ENCODE measurements around the gene TMIE.

Gene TMIE, protein sequence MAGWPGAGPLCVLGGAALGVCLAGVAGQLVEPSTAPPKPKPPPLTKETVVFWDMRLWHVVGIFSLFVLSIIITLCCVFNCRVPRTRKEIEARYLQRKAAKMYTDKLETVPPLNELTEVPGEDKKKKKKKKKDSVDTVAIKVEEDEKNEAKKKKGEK

DNA sequence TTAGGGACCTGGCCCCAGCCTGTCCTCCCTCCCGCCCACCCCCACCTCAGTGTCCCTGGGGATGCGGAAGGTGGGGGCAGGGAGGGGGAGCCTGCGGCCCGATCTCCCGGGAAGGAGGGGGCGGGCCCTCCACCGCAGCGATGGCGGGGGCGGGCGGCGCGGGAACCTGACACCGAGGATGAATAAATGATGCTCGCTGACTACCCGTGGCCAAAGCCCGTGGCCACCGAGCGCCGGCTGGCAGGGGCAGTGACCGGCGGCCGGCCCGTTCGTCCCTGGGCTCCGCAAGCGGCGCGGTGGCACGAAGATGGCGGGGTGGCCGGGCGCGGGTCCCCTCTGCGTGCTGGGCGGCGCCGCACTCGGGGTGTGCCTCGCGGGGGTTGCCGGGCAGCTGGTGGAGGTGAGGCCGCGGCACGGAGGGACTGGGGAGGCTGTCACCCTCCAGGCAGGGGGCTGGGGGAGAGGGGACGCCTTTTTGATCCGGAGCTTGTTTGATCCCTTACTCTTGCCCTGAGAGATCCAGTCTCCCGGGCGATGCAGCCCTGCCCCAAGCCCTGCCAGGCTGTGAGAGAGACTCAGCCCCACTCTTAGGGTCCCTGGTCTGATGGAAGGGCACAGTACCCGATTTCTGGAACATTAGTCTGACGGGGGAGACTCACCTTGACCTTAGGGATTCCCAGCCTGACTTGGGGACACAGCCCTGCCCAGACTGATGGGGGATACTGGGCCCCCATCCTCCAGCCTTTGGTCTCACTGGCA is at the start of gene TMIE:
TSS of gene TMIE (plus strand) at position 212 of the 759 bp plus-strand sequence. CDS start at position 308, 96 bp downstream.
- no peak for DNase-seq

DNA sequence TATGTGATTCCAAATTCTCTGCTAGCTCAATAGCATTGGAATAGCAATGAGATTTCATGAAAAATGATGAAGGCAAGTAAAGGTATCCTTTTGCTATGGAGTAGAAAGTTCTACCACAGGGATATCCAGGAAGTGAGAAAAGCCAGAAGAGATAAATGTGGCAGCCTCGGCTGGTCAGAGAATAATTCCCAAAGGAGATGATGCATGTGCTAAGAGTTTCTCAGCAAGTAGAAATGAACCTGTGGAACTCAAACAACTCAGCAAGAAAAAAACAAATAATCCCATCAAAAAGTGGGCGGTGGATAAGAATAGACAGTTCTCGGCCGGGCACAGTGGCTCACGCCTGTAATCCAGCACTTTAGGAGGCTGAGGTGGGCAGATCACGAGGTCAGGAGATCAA is 45.9 kb upstream of the TMIE start:
- DNase-seq, result no peak

DNA sequence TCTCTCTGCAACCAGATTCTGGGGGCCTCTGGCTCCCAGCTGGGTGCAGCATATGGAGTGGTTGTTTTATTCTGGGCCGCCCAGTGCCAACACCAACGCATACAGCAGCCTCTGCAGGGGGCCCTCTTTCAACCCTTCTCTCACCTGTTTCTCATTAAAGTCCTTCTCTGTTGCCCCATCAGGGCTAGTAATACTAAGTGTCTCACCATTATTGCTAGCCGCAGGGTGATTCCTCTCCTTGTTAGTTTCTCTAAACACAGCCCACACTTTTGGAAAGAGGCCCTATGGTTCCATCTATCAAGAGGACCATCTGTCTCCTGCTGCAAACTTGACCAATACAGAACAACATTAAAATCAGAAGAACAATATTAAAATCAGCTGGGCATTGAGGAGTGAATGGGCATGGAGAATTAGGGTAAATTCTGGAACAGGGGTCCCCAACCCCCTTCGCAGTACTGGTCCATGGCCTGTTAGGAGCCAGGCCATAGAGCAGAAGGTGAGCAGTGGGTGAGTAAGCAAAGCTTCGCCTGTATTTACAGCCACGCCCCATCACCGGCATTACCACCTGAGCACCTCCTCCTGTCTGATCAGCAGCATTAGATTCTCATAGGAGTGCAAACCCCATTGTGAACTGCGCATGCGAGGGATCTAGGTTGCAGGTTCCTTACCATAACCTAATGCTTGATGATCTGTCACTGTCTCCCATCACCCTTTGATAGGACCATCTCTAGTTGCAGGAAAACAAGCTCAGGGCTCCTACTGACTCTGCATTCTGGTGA is 44.2 kb upstream of the TMIE start:
- no peak for DNase-seq

DNA sequence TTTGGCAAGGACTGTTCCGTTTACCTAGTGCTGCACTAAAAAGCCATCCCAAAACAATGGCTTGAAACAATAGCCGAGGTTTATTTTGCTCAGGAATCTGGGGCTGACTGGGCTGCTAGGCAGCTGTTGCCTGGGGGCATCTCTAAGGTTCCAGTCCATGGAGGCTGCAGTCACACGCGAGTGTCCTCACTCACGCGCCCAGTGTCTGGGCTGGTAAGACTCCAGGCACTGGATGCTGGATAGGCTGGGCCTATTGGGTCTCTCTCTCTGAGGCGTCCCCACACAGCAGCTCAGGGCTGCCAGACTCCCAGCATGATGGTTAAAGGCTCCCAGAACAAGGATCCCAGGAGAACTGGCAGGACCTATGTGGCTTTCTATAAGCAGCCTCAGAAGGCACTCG is 41.9 kb upstream of the TMIE start:
- DNase-seq, result no peak

DNA sequence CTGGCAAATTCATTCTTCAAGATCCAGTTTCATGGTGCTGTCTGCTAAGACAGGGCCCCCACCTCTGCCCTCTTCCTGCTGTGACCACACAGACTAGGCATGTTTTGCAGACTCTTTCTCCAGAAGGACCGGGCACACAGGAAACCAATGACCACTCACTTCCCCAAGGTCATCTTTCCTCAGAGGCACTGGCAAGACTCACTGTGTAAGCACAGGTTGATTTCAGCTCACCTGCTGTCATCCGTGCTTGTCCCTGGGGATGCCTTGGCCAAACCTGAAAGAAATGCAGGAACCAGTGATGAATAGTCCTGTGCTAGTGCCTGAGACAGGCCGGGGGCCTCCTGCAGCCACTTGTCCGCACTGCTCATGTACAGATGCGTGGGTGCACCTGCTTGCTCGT is 41.2 kb upstream of the TMIE start:
- DNase-seq, result no peak

DNA sequence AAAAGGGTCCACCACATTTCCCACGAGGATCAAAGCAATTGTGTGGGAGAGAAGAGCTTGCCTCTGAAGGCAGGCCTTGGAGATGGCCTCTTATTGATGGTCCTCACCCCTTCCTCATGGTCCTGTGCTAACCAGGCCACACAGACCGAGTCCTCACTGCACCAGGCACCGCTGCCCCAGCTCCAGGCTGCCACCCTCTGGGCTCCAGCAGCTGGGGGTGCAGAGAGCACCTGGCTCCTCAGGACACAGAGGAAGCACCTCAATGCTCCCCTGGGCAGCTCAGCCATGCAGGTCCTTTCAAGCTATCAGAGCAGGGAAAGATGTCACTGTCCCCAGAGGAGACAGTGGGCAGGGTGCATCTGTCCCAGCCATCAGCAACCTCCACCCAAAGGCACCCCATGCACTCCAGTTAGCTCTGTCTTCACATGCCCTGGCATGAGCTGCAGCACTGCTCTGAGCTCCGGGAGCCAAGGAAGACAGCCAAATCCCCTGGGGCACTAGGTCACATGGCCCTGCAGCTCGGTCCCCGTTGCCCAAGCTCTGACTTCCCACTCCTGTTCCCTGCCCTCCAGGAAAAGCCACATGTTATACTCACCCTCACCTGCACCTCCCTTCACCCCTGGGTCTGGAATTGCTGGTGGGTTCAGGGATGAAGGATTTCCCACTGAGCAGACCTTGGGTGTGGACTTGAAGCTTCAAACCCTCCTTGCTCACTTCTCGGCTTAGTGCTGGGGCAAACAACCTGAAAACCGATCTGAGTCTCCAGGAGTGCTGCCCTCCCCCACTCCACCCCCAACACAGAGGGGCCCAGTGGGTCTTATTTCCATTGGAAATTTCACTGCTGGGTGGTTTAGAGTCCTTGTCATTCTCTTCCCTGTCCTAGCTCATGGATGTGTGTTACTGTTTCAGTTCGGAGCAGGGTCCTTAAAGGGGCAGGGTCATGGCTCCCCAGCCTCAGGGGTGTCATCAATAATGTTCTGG is 40.4 kb upstream of the TMIE start:
- no peak for DNase-seq

DNA sequence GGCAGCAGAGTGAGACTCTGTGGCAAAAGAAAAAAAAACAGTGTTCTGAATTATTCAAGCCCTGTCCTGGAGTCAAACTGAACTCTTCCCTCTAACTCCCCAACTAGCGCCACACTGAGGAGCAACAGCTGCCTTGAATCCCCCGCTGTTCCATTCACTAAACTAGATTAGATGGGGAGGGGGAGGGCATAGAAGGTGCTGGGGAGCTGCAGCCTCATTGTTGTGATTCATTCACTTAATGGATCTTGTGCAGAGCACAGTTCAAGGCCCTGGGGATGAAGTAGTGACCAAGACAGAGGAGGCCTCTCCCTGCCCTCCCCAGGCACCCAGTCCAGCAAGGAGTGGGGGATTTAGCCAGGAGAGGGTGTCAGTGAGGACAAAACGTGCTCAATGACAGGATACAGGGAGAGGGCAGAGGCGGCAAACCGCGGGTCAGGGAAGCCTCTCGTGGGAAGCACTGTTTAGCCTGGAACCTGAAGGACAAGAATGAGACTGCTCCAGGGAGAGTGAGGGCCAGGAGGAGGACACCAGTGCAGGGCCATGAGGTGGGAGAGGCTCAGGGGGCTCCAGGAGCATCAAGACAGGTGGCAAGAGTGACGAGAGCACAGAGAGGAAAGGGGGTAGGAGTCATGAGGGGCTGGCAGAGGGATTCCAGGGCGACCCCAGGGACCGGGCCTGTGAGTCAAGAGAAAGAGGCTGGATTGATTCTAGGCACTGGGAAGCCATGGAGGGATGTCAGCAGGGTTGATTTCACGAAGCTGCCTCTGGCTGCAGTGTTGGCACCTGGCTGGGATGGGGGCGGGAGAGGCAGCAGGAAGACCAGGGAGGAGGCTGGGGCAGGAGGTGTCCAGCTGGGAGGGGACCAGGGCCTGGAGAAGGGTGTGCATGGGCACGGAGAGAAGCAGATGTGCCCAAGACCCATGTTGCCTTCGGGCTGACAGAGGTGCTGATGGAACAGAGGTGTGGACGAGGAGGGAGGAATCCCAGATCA is 39.1 kb upstream of the TMIE start:
- DNase-seq, result no peak

DNA sequence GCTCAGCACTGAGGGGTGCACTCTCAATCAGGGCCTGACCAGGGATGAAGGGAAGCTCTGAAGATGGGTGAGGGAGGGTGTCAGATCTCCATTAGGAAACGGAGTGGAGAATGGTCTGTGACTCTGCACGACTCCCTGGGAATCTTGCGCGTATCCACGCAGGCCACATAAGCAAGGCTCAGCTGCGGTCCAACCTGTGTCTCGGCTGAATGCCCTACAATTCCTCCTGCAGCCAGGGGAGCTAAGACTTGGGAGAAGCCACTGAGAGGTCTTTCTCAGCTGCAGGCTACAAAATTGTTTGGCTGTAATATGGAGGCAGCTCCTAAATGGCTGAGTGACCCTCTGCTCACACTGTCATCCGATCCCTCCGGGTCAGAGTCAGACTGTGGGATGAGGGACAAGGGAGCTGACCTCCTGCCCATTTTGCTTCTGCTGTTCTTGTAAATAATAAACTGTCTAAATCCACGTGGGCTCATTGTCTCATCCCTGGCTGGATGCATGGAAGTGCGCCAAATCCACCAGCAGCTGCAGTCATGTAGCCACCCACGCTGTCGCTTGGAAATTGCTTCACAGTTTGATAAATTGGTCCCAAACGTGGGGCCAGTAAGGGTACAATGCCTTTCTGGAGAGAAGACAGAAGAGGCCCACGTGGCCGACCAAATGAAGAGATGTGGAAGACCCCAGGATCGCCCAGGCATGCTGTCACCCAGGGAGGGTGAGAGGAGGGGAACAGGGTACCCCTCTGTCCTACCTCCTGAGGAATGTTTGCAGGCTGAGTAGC is 38.2 kb upstream of the TMIE start:
- DNase-seq, result no peak

DNA sequence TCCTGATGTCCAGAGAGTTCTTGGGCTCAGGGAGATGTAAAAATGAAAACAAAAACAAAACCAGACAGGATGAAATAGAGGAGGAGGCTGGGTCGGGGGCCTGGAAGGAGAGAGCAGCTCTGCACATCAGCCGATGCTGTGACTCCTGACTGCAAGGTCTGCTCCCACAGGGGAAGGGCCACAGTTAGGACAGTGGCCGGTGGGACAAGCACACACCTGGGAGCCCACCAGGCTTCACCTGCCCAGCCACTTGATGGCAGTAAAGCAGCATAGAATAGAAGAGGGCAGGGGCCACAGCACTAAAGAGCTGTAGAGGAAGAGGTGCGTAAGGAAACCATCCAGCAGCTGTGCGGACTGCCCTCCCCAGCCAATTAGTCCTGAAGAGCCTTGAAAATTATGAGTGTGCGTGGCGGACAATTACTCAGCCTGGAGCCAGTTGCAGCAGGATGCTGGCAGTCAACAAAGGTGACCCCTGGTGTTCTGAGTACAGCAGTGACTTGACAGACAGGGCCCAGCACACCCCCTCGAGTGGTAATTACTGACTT is 37.5 kb upstream of the TMIE start:
- DNase-seq, result no peak

DNA sequence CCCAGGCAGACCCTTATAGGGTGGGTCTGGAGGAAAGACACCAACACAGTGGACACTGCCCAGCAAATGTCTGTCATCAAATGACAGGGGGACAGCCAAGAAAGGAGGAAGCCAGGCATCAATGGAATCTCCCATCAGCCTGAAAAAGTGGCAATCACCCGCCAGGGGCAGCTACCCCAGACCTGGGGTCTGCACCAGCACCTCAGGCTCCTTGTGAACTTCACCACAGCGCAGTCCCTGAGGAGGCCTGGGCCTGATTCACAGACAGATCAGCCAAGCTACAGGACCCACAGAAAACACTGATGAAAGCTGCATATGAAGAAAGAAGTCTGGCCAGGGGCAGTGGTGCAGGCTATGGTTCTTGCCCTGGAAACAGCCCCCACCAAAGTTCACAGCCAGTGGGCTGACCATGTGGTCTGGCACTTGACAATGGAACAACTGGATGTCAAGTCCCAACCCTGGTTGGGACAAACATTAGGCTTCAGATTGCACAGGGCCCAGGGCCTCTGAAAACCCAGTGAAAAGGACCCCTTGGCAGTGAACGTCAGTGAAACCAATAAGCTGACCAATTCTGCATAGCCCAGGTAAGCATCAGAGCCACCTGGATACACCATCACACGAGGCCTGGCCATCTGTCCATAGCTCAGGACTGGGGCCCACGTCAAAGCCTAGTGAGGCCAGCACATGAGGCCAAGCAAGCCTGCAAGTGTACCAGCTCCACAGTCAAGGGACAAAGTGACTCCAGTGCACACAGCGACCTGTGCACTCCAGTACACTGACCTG is 36.8 kb upstream of the TMIE start:
- no peak for DNase-seq

DNA sequence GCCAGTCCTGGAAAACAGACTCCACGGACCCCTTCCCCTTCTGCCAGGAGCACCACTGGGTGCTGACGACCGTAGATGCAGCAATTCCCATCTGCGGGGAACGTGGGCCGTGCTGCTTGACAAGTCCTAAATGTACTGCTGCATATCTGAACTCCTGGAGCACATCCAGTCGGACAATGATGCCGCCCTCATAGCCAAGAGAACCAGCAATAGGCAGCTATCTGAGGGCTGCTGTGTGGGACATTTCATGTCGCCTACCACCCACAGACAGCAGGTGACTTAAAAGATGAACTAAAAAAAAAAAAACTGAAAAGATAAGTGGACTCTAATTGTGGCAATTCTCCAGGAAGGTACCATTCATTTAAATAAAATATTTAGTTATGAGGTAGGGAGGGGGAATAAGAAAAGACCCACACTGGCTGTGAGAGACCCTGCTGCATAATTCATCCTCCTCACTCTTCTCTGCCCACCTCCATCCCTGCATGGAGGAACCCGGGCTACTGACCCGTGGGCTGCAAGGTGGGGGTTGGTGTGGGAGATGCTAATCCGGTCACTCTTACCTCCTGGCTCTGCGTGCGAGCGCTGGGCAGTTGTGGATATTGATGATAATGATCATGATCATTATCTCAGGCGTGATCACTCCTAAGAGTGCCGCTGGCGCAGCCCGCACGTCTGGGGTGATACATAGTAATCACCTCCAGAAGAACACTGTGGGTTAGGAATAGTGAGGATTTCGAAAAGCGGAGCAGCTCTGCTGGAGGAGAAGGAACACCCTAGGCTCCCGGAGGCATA is 36.0 kb upstream of the TMIE start:
- DNase-seq, result no peak

DNA sequence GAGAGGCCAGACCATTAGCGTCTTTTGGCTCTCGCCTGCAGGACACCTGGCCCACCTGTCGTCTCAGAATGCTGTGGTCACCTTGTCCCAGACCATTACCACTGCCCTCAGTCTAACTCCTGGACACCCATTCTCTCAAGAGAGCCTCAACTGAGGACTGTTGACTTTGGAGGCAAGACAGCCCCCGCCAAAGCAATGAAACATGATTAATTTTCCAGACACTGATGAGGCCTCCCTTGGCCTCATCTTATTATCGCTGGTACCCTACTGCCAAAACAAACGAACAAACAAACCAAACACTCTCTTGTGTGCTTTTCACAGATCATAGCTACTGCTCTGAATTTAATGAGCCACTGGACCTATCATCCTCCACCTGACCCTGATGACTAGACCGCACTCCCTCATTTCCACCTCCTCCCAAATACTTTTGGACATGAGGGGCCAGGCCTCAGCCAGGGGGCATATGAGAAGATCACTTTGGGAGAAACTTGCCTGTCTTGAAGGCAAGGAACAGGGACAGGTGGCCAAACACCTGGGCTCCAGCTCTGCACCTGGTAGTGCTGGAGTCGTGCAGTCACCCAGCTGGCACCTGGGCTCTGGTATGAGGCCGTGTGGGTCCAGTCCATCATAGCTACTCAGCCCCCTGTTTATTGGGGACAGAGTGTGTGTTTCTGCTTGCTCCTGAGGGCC is 35.3 kb upstream of the TMIE start:
- DNase-seq, result no peak

DNA sequence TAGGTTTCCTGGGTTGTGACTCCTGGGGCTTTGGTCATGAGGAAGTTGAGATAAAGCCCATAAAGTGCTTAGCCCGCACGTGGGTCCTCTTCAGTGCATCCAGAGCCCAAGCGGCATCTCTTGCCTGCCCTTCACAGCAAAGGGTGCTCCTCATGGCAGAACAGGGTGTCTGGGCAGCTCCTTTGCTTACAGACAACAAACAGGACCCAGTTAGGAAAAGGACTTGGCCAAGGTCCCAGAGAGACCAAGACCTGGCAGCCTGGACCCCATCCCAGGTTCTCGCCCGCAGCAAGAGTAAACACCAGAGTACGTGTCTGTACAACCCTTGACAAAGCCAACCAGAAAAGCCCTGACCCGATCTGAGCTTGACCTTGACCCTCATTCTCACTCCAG is 34.7 kb upstream of the TMIE start:
- no peak for DNase-seq

DNA sequence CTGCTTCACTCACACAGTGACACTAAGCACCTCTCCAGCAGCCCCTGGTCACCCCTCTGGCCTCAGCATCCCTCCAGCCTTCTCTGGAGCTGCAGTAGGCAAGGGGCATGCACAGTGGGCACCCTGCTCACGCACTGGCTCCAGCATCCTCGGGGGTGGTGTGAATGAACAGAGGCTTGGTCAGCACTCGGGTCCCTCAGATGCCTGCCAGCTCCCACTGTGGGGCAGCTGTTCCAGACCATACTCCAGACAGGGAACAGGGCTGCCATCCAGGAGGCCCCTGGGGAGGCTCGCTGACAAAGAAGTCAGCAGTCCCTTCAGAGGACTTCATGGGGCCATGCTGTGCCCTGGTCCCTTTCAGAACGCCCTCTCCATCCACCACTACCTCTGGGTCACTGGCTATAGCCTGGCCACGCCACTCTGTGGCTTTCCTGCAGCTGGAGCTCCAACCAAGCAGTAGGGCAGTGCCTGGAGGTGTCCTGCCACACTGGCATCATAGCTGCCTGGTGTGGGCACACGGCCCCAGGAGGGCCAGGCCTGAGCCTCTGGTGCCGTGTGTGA is 34.1 kb upstream of the TMIE start:
- no peak for DNase-seq

DNA sequence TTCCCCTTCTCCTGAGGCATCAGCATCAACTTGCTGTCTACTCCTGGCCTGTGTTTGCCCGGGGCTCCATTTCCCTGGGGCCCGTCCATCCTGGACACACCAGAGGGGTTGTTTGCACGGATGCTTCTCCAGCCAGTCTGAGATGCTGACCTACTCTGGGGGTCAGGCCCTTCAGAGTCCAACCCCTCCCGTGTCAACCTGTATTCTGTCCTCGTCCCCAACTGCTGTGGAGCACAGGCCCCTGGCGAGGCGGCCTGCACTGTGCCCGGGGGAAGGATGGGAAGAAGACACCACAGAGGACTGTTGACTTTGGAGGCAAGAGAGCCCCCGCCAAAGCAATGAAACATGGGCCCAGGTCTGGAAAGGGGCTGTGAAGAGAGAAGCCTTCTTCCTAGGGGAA is 33.5 kb upstream of the TMIE start:
- no peak for DNase-seq

DNA sequence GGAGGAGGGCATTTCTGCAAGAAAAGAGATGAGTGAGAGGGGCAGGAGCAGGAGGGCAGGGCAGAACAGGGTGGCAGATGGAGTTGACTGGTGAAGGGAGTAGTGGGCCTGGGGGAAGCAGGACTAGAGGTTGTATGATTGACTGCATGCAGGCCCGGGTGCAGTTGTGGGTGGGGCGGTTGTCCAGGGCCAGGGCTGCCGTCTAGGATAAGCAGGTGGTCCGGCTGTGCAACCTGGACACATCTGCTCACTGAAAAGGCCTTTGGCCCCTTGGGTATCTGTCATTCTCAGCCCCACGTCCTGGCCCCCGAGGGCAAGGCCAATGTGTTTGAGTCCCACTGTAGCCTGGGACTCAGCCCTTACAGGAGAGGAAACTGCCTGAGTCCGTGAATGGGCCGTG is 33.1 kb upstream of the TMIE start:
- DNase-seq, result no peak

DNA sequence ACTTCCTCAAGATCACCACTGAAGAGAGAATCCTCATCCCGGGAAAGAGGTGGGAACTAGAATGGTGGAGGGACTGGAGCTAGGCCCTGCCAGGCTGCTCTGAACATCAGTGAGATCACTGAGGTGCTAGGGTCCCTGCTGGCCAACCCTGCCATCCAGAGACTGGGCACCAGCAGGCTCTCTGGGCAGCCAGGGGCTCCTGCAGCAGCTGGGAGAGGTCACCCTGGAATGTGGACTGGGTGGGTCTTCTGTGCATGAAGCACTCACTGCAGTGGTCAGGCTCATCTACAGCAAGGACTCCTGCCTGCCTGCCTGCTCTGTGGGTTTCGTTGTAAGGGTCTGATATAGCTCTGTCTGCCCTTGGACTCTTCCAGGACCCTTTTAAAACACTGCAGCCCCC is 32.6 kb upstream of the TMIE start:
- DNase-seq, result no peak

Measured in stimulated activated CD4-positive, alpha-beta T cell treated with anti-CD3 and anti-CD28 coated beads, Interleukin-12 subunit alpha, Interleukin-12 subunit beta, amount 100 ng/mL, for 4 hours (primary cell).